ENCODE results near the gene CHAF1B.

The CHAF1B gene

DNA sequence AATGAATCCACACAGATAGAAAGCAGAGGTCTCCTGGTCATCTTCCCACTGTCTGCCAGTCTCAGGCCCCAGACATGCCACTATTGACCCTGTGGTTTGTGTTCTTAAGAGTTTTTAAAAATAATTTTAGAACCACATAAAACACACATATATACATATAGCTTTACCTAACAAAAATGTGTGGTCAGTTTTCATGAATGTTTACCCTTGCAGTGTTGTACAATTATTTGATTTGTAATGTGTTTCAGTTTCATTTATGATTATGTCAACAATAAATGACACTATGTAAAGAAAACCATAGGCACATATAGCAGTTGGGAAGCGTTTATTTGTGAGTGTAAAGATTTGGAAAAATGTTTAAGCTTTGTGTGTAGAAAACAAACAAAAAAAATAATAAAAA lies 17.1 kb downstream of the CHAF1B start:
- intact Hi-C loops (cut with DNase I; ENCODE audit: low total_unique reads): no loop called here
- H3K36me3 ChIP-seq: peaks cover 0 to 24% (median 8%) of the 10 kb centered on the region in 3 donors
- H3K27me3 ChIP-seq: no peaks in the 10 kb centered on the region
- no peak overlapping the region for H3K4me3 ChIP-seq
- no peaks in the 10 kb centered on the region for H3K4me1 ChIP-seq
- DNase-seq: no peak
- no peak overlapping the region for H3K27ac ChIP-seq
- no peaks in the 10 kb centered on the region for H3K9me3 ChIP-seq
- TF ChIP-seq, protein P1, sequence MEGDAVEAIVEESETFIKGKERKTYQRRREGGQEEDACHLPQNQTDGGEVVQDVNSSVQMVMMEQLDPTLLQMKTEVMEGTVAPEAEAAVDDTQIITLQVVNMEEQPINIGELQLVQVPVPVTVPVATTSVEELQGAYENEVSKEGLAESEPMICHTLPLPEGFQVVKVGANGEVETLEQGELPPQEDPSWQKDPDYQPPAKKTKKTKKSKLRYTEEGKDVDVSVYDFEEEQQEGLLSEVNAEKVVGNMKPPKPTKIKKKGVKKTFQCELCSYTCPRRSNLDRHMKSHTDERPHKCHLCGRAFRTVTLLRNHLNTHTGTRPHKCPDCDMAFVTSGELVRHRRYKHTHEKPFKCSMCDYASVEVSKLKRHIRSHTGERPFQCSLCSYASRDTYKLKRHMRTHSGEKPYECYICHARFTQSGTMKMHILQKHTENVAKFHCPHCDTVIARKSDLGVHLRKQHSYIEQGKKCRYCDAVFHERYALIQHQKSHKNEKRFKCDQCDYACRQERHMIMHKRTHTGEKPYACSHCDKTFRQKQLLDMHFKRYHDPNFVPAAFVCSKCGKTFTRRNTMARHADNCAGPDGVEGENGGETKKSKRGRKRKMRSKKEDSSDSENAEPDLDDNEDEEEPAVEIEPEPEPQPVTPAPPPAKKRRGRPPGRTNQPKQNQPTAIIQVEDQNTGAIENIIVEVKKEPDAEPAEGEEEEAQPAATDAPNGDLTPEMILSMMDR (IDR thresholded peaks at IDR 0.05): no peak

DNA sequence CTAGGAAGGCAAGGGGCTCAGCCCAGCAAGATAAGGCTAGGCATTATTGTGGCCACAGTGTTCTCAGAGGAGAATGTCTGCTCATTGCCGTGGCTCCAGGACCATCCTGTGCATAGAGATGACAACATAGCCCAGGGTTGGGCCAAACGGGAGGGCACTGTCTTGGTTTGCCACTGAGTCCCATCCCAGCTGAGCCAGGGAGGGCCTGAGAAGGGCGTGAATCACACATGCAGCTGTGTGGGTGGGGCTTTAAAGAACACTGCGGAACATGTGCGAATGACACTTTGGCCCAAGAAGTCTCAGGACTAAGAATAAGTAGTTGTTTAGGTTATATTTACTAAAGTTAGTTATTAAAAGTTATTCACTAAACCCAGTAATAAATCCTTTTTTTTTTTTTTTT lies 18.5 kb downstream of the CHAF1B start:
- intact Hi-C loops (cut with DNase I; ENCODE audit: low total_unique reads): no loop called here
- H3K36me3 ChIP-seq: peaks cover 0 to 24% (median 8%) of the 10 kb centered on the region in 3 donors
- no peaks in the 10 kb centered on the region for H3K27me3 ChIP-seq
- H3K9me3 ChIP-seq: no peaks in the 10 kb centered on the region
- no peak for DNase-seq
- no peak overlapping the region for H3K4me3 ChIP-seq
- H3K4me1 ChIP-seq: no peaks in the 10 kb centered on the region
- TF ChIP-seq, protein P1 (IDR thresholded peaks at IDR 0.05): no peak
- H3K27ac ChIP-seq: no peak overlapping the region

DNA sequence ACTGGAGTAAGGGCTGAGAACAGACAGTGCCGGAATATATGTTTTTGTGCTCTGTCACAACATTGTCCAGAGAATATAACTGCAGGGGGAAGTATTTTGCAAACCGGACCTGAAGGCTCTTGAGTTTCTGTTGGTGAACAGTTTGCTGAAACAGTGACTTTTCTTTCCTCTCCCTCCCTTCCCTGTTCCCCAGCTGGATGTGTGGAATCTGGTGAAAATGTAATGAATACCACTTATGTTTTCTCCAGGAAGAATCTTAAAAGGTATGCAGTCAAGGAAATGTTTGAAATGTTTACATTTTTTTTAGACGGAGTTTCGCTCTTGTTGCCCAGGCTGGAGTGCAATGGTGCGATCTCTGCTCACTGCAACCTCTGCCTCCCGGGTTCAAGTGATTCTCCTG lies 23.4 kb downstream of the CHAF1B start:
- Histone ChIP-seq H3K27me3 (no peaks in the 10 kb centered on the region), H3K36me3 (peaks cover 0 to 20% (median 11%) of the 10 kb centered on the region in 3 donors), H3K4me3 (no peak overlapping the region), H3K4me1 (no peaks in the 10 kb centered on the region), H3K27ac (no peak overlapping the region), H3K9me3 (no peaks in the 10 kb centered on the region)
- DNase-seq: no peak
- intact Hi-C loops (cut with DNase I; ENCODE audit: low total_unique reads): no loop called here
- TF ChIP-seq, protein P1 (IDR thresholded peaks at IDR 0.05): no peak

DNA sequence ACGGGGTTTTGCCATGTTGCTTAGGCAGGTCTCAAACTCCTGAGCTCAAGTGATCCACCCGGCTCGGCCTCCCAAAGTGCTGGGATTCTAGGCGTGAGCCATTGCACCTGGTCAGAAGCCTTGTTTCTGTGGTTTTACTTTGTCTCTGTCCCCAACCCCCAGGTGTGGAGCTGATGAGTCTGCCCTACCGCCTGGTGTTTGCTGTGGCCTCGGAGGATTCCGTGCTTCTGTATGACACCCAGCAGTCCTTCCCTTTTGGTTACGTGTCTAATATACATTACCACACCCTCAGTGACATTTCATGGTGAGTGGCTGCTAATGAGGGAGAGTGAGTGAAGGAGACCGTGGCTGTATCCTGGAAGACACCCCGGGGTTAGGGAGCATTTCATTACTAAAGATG lies 26.1 kb downstream of the CHAF1B start:
- TF ChIP-seq, protein P1 (IDR thresholded peaks at IDR 0.05): no peak
- no peak for DNase-seq
- intact Hi-C loops (cut with DNase I; ENCODE audit: low total_unique reads): no loop called here
- Histone ChIP-seq H3K27me3 (no peaks in the 10 kb centered on the region), H3K9me3 (no peaks in the 10 kb centered on the region), H3K27ac (no peak overlapping the region), H3K4me1 (no peaks in the 10 kb centered on the region), H3K4me3 (no peak overlapping the region), H3K36me3 (peaks cover 0 to 37% (median 11%) of the 10 kb centered on the region in 3 donors)

DNA sequence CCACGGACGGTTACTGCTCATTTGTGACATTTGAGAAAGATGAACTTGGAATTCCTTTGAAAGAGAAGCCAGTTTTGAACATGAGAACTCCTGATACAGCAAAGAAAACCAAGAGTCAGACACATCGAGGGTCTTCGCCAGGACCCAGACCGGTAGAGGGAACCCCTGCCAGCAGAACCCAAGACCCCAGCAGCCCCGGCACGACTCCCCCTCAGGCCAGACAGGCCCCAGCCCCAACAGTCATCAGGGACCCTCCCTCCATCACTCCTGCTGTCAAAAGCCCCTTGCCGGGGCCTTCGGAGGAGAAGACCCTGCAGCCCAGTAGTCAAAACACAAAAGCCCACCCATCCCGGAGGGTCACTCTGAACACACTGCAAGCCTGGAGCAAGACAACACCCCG lies 27.7 kb downstream of the CHAF1B start:
- no peak for DNase-seq
- no peak overlapping the region for H3K27ac ChIP-seq
- intact Hi-C loops (cut with DNase I; ENCODE audit: low total_unique reads): no loop called here
- H3K27me3 ChIP-seq: no peaks in the 10 kb centered on the region
- H3K36me3 ChIP-seq: peaks cover 0 to 40% (median 11%) of the 10 kb centered on the region in 3 donors
- TF ChIP-seq, protein P1 (IDR thresholded peaks at IDR 0.05): no peak
- no peaks in the 10 kb centered on the region for H3K4me1 ChIP-seq
- H3K9me3 ChIP-seq: no peaks in the 10 kb centered on the region
- no peak overlapping the region for H3K4me3 ChIP-seq

DNA sequence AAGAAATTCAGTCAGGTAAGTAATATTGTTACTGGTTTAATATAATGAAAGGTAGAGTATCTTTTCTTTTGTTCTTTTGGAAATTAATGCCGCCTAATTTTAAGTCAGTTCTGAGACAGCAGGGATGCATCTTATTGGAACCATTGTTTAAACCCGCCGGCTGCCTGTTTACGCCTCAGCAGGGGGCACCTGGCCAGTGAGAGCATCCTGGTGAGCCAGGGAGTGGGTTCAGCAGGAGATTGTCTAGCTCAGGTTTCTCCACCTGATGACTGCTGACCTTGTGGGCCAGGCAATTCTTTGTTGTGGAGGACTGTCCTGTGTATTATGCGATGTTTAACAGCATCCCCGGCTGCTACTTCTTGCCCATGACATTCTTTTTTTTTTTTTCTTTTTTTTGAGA lies 30.2 kb downstream of the CHAF1B start:
- Histone ChIP-seq H3K4me3 (no peak overlapping the region), H3K4me1 (peaks cover 0 to 3% (median 0%) of the 10 kb centered on the region in 4 donors), H3K36me3 (peaks cover 0 to 40% (median 11%) of the 10 kb centered on the region in 3 donors), H3K27ac (no peak overlapping the region), H3K9me3 (no peaks in the 10 kb centered on the region), H3K27me3 (no peaks in the 10 kb centered on the region)
- intact Hi-C loops (cut with DNase I; ENCODE audit: low total_unique reads): no loop called here
- TF ChIP-seq, protein P1 (IDR thresholded peaks at IDR 0.05): no peak
- no peak for DNase-seq
